ENCODE measurements around the gene LUC7L2. TPM values are rescaled to one million over a fixed set of nuclear protein-coding genes. Genes with fewer than 3 reads are reported as not detected.
A peak's percentile ranks its signal among the peaks of the same experiment; 100 is the strongest.
"Not testable (repeated sequence)": the region's sequence is repeated elsewhere in the genome, so short reads cannot be mapped to it uniquely, and the experiment has no call there.

Gene LUC7L2
- total RNA-seq, 2 donors from 2014 or later: 187 to 190 TPM

DNA sequence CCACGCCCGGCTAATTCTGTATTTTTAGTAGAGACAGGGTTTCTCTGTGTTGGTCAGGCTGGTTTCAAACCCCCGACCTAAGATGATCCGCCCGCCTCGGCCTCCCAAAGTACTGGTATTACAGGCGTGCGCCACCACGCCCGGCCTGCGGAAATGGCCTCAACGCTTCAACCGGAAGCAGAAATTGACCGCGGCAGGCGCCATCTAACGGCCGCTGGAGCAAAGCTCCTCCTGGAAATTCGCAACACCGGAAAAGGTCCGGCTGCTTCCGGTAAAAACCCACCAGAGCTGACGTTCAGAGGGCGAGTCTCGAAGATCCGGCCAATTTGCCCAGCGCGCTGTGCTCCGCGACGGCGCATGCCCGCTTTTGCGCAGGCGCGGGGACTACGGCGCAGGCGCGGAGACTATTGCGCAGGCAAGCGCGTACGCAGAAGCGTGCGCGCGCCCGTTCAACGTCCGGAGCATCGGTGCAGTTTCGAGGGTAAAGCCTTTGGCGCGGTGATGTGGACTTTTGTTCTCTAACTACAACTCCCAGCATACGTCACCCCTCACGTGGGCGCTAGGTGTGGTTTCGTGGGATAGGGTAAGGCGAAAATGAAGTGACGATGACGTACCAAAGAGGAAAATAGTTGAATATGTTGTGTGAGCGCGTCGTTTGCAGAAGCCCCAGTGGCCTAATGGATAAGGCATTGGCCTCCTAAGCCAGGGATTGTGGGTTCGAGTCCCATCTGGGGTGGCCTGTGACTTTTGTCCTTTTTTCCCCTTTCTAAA is 19.5 kb upstream of the LUC7L2 start:
- H3K9me3 ChIP-seq (ENCODE audit: control insufficient read depth, low read length, poor library complexity, severe bottlenecking): no peaks in the 10 kb centered on the region
- ATAC-seq: peak; percentile 86
- Mint-ChIP-seq H3K4me1 (peaks cover 19% of the 10 kb centered on the region), H3K4me3 (peak overlapping the region; percentile 77), H3K36me3 (ENCODE audit: low read depth) (no peaks in the 10 kb centered on the region), H3K27ac (peak overlapping the region; percentile 95), H3K27me3 (no peaks in the 10 kb centered on the region)
- DNase-seq: peak; percentile 91 to 95 (median 91)

DNA sequence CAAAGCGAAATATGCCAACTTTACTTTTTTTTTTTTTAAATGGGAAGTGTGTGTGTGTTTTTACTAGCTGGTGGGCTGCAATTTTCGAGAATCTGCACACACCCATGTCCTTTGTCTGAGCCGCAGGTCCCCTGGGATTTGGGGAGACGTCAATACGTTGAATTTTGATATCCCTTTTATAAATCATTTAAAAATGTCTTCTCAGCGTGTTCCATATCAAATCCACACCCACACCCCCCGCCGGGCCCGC is 19.0 kb upstream of the LUC7L2 start:
- H3K27me3 Mint-ChIP-seq: no peaks in the 10 kb centered on the region
- DNase-seq: no peak
- H3K27ac Mint-ChIP-seq: peak overlapping the region; percentile 95
- no peaks in the 10 kb centered on the region for H3K9me3 ChIP-seq (ENCODE audit: control insufficient read depth, low read length, poor library complexity, severe bottlenecking)
- no peaks in the 10 kb centered on the region for H3K36me3 Mint-ChIP-seq (ENCODE audit: low read depth)
- peaks cover 19% of the 10 kb centered on the region for H3K4me1 Mint-ChIP-seq
- H3K4me3 Mint-ChIP-seq: peak overlapping the region; percentile 77
- no peak for ATAC-seq

DNA sequence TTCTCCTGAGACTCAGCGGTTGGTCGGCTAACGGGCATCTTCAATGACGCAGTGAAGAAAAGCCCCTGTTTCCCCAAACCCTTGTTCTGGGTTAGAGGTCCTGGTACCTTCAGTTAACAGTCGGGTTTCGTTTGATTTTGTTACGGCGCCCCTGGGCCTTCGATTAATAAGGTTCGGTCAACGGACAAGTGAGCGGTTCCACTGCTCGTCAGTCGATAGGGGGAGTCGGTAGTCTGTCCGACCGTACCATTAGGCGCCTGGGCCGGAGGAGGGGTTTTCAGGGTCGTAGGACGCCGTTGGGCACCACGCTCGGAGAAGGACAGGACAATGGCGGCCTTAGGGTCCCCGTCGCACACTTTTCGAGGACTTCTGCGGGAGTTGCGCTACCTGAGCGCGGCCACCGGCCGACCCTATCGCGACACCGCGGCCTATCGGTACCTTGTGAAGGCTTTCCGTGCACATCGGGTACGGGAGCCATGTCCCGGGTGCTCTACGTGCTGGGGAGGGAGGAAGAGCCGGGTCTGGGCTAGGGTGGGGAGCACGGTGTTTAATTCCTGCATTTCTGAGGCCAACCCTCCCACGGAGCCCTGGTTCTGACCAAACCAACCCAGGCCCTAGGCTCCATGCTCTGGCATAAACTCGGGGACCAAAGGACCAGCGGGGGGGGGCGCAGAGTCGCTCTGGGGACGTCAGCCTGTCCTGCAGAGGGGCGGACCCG is 18.5 kb upstream of the LUC7L2 start, which contains the start of gene FMC1:
Gene FMC1 (plus strand): TSS at position 280 of the 718 bp plus-strand sequence. CDS start 48 bp downstream, at position 328.
- H3K27ac Mint-ChIP-seq: peak within 1 kb of the TSS; percentile 95
- peak within 1 kb of the TSS; percentile 77 for H3K4me3 Mint-ChIP-seq
- ATAC-seq: peak; percentile 76
- peak; percentile 70 to 75 (median 75) for DNase-seq
- H3K4me1 Mint-ChIP-seq: peaks cover 19% of the 10 kb centered on the region
- no peaks in the 10 kb centered on the region for H3K27me3 Mint-ChIP-seq
- no peaks in the 10 kb centered on the region for H3K36me3 Mint-ChIP-seq (ENCODE audit: low read depth)
- H3K9me3 ChIP-seq (ENCODE audit: control insufficient read depth, low read length, poor library complexity, severe bottlenecking): no peaks in the 10 kb centered on the region

DNA sequence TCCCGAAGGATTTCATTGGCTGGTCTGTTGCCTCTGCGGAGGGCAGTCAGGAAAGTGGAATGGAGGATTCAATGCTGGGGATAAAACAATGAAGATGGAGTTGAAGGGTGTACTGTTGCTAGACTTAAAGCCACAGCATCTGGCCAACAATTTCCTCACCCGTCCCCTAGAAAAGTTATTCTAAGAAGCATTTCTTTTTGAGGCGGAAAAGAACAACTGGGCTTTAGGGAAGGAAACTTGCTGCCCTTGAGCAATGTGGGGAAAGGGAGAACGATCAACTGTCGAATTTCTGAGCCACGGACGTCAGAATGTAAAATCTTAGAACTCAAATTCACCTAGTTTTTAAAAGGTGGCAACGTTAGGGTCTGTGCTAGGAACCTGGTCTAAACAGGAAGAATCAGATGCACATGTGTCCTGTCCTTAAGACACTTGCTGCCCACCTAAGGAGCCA is 17.9 kb upstream of the LUC7L2 start:
- H3K9me3 ChIP-seq (ENCODE audit: control insufficient read depth, low read length, poor library complexity, severe bottlenecking): no peaks in the 10 kb centered on the region
- Mint-ChIP-seq H3K27ac (peak overlapping the region; percentile 95), H3K4me3 (peak overlapping the region; percentile 77), H3K4me1 (peaks cover 20% of the 10 kb centered on the region), H3K27me3 (no peaks in the 10 kb centered on the region), H3K36me3 (ENCODE audit: low read depth) (peaks cover 1% of the 10 kb centered on the region)
- ATAC-seq (no peak), DNase-seq (no peak)

DNA sequence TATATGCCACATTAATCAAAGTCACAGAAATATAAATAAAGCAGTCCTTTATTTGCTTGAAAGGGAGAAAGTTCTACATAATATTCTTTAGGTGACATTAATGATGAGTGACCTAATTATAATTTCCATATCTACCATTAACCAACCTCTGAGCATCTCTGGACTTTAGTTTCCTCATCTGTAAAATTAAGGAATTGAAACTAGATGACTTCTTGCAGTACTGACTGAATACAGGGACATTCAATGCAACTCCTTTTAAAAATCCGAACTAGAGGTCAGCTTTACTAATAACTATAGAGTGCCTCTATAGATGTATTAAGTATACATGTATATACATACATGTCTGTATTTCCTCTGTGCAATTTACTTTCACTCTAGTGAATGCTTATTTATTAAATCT is 14.7 kb upstream of the LUC7L2 start:
- ATAC-seq: no peak
- H3K27ac Mint-ChIP-seq: no peak overlapping the region

DNA sequence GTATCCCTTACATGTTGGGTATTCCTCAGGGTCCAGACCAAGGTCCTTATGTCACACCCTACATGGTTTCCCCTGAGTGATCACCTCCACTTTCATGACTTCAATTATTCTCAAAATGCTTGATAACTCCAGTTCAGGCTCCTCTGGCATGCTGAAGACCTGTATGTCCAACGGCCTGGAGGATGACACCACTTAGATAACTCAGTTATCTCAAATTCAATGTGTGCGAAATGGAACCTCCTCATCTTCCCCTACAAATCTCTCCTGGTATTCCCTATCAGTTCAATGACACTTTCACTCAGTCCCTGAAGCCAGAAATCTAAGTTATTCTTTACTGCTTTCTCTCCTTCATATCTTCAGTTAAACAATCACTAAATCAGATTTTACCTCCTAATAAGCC is 8.7 kb upstream of the LUC7L2 start:
- Mint-ChIP-seq H3K27me3 (no peaks in the 10 kb centered on the region), H3K36me3 (ENCODE audit: low read depth) (peaks cover 7% of the 10 kb centered on the region), H3K4me1 (peaks cover 9% of the 10 kb centered on the region), H3K4me3 (no peak overlapping the region), H3K27ac (peak overlapping the region; percentile 51)
- no peaks in the 10 kb centered on the region for H3K9me3 ChIP-seq (ENCODE audit: control insufficient read depth, low read length, poor library complexity, severe bottlenecking)
- ATAC-seq (no peak), DNase-seq (no peak)

More for the DNA sequence above, 14.7 kb upstream of the LUC7L2 start:
- no peaks in the 10 kb centered on the region for H3K27me3 Mint-ChIP-seq
- no peak for DNase-seq
- no peaks in the 10 kb centered on the region for H3K9me3 ChIP-seq (ENCODE audit: control insufficient read depth, low read length, poor library complexity, severe bottlenecking)
- H3K4me1 Mint-ChIP-seq: peaks cover 20% of the 10 kb centered on the region
- H3K36me3 Mint-ChIP-seq (ENCODE audit: low read depth): peaks cover 2% of the 10 kb centered on the region
- no peak overlapping the region for H3K4me3 Mint-ChIP-seq

DNA sequence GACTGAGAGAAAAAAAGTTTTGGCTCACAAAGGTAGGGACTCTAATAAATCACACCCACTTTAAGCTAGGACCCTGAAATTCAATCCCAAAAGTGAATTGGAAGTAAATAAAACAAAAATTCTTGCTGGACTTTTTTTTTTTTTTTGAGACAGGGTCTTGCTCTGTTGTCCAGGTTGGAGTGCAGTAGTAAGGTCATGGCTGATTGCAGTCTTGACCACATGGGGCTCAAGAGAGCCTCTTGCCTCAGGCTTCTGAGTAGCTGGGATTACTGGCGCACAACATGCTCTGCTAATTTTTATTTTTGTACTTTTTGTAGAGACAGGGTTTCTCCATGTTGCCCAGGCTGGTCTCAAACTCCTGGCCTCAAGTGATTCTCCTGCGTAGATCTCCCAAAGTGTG is 5.0 kb upstream of the LUC7L2 start:
- Mint-ChIP-seq H3K4me3 (no peak overlapping the region), H3K4me1 (peaks cover 13% of the 10 kb centered on the region), H3K27me3 (no peaks in the 10 kb centered on the region), H3K27ac (no peak overlapping the region), H3K36me3 (ENCODE audit: low read depth) (peaks cover 5% of the 10 kb centered on the region)
- no peaks in the 10 kb centered on the region for H3K9me3 ChIP-seq (ENCODE audit: control insufficient read depth, low read length, poor library complexity, severe bottlenecking)
- ATAC-seq (no peak), DNase-seq (no peak)

DNA sequence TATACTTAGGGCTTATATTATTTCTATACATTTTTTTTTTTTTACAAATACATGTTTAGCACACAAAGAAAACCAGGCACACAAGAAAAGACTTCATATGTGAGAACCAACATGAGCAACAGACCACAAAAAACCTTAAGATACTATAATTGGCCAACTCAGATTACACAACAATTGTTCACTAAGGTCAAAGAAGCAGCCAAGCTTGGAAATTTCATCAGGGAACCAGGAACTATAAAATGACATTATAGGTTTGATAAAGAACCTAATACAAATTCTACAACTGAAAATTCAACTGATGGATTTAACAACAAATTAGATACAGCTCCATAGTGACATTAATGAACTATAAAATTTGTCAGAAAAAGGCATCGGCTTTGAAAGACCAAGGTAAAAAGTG is 4.4 kb upstream of the LUC7L2 start:
- Mint-ChIP-seq H3K36me3 (ENCODE audit: low read depth) (peaks cover 5% of the 10 kb centered on the region), H3K4me3 (no peak overlapping the region), H3K27me3 (no peaks in the 10 kb centered on the region), H3K27ac (no peak overlapping the region), H3K4me1 (peaks cover 14% of the 10 kb centered on the region)
- no peak for DNase-seq
- no peak for ATAC-seq
- no peaks in the 10 kb centered on the region for H3K9me3 ChIP-seq (ENCODE audit: control insufficient read depth, low read length, poor library complexity, severe bottlenecking)

DNA sequence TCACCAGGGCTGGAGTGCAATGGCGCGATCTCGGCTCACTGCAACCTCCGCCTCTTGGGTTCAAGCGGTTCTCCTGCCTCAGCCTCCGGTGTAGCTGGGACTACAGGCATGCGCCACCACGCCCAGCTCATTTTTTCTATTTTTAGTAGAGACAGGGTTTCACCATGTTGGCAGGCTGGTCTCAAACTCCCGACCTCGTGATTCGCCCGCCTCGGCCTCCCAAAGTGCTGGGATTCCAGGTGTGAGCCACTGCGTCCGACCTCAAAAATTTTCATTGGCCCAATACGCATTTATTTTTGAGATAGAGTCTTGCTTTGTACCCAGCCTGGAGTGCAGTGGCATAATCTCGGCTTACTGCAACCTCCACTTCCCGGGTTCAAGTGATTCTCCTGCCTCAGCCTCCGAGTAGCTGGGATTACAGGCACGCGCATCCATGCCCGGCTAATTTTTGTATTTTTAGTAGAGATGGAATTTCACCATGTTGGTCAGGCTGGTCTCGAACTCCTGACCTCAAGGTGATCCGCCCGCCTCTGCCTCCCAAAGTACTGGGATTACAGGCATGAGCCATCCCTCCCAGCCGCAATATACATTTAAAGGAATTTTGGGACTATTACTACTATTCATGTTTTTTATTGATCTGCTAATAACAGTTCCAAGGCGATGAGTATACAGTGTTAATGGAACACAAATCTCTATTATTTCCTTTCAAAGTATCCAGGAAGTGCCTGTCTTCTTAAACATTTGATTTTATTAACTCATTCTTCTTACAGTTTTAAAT is 1.8 kb upstream of the LUC7L2 start:
- not testable (repeated sequence) for H3K27me3 Mint-ChIP-seq; H3K36me3 Mint-ChIP-seq (ENCODE audit: low read depth); ATAC-seq; H3K9me3 ChIP-seq (ENCODE audit: control insufficient read depth, low read length, poor library complexity, severe bottlenecking); DNase-seq
- Mint-ChIP-seq H3K4me1 (peaks cover 22% of the 10 kb centered on the region), H3K4me3 (peak overlapping the region; percentile 96), H3K27ac (peak overlapping the region; percentile 98)

DNA sequence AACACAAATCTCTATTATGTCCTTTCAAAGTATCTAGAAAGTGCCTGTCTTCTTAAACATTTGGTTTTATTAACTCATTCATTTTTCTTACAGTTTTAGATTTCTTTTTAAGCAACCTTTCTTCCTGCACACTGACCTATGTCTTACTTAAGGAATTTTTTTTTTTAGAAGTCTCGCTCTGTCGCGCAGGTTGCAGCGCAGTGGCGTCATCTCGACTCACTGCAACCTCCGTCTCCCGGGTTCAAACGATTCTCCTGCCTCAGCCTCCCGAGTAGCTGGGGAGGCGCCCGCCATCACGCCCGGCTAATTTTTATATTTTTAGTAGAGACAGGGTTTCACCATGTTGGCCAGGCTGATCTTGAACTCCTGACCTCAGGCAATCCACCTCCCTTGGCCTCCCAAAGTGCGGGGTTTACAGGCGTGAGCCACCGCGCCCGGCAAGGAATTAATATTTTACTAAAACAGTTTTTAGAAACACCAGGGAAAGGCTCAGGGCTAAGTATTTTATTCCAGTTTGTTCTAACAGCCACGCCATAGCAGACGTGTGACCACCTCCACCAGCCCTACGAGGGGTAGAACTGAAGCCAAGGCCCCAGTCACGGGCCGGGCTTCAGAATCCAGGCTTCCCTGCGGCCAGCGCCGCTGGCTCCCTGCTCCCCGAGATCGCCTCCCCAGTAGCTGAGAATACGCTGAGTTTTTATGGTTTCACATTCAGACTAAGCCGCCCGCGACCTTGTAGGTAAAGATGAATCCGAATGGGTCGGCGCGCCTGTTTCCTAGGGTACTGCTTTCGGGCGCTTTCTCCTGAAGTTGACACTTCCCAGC is 941 bp upstream of the LUC7L2 start:
- H3K4me1 Mint-ChIP-seq: peaks cover 25% of the 10 kb centered on the region
- H3K27me3 Mint-ChIP-seq: no peaks in the 10 kb centered on the region
- H3K27ac Mint-ChIP-seq: peak overlapping the region; percentile 98
- DNase-seq (peak in 2 of 3 donors; percentile 15 to 16), ATAC-seq (peak; percentile 14)
- H3K9me3 ChIP-seq (ENCODE audit: control insufficient read depth, low read length, poor library complexity, severe bottlenecking): no peaks in the 10 kb centered on the region
- H3K36me3 Mint-ChIP-seq (ENCODE audit: low read depth): no peaks in the 10 kb centered on the region
- H3K4me3 Mint-ChIP-seq: peak overlapping the region; percentile 96

DNA sequence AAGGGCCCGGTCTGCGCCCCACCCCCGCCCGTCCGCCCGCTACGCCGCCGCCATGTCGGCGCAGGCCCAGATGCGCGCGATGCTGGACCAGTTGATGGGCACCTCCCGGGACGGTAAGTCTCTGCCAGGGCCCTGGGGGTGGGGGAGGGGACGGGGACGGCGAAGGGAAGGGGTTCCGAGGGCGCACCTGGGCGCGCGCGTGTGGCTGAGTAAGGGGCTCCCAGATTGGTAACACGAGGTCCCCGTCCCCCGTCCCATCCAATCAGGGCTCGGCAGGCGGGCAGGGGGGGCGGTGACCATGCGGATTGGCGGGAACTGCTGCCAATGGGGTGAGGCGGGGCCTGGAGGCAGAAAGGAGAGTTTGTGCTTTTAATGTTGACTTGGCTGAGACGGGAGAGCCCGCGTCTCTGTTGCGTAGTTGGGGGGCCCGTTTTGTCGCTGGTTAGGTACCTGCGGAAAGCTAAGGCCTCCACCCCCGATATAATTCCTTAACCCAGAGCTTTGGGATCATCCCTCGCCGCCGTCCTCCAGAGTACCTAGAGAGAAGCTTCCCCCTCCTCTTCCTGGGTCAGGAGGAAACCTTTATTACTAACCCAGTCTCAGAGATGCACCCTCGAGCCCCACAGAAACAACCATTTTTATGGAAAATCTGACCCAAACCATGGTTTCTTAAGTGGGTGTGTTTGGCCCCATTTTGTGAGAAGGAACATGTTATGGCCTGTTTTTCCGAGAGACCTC is 685 bp downstream of the LUC7L2 start:
- Mint-ChIP-seq H3K27me3 (no peaks in the 10 kb centered on the region), H3K4me3 (peak overlapping the region; percentile 96), H3K27ac (peak overlapping the region; percentile 98), H3K36me3 (ENCODE audit: low read depth) (peaks cover 3% of the 10 kb centered on the region), H3K4me1 (peaks cover 36% of the 10 kb centered on the region)
- DNase-seq (peak; percentile 96 to 98 (median 96)), ATAC-seq (peak; percentile 79)
- no peaks in the 10 kb centered on the region for H3K9me3 ChIP-seq (ENCODE audit: control insufficient read depth, low read length, poor library complexity, severe bottlenecking)

DNA sequence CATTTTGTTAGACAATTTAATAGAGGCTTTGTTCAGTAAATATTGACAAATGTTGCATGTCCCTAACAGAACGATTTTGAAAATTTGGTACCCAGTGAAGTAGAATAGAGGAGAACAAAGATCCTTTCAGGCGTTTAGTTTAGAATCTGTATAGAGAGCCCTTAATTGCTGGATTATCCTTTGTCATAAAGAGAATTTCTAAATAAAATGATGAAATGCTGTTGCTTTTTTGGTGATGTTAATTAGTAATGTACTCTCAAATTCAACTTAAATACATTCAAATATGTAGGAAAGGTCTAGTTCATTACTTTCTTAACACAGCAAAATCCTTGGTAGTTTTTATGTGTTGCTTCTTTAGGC is 1.2 kb downstream of the LUC7L2 start:
- DNase-seq (no peak), ATAC-seq (no peak)
- Mint-ChIP-seq H3K4me1 (peaks cover 37% of the 10 kb centered on the region), H3K27me3 (no peaks in the 10 kb centered on the region), H3K27ac (peak overlapping the region; percentile 98), H3K4me3 (peak overlapping the region; percentile 96), H3K36me3 (ENCODE audit: low read depth) (peaks cover 3% of the 10 kb centered on the region)
- no peaks in the 10 kb centered on the region for H3K9me3 ChIP-seq (ENCODE audit: control insufficient read depth, low read length, poor library complexity, severe bottlenecking)
